Activated CD8-positive, alpha-beta memory T cell treated with anti-CD3 and anti-CD28 coated beads, Interleukin-2, amount 10 ng/mL, durations not matched to agents 7 days and 5 days (primary cell): ENCODE measurements around the gene CACNB3. TPM values are rescaled to one million over a fixed set of nuclear protein-coding genes. Genes with fewer than 3 reads are reported as not detected.
"Not testable (repeated sequence)": the region's sequence is repeated elsewhere in the genome, so short reads cannot be mapped to it uniquely, and the experiment has no call there.

Experiments
- ATAC-seq: fragments of 150-1000 bp; cut with Tn5 transposase; one replicate; pipeline ENCODE4 v1.10.0; 2021; ENCODE audit warnings: moderate library complexity
- CTCF ChIA-PET: fragments of 350-600 bp; sonication (Branson Sonifier 250); formaldehyde crosslinking; loops from one replicate; lab custom pipeline; 2021; ENCODE audit warnings: antibody characterized with exemption; lab: Charles Lee
- DNase-seq: peaks from one replicate; pipeline ENCODE4 v3.0.0-alpha.2; 2020
- H3K27ac Mint-ChIP-seq: one replicate; pipeline ENCODE4 v1.8.0; 2021; ENCODE audit warnings: mild to moderate bottlenecking, mixed read lengths
- H3K27me3 Mint-ChIP-seq: one replicate; pipeline ENCODE4 v1.8.0; 2021; ENCODE audit warnings: mixed read lengths
- H3K36me3 Mint-ChIP-seq: one replicate; pipeline ENCODE4 v1.8.0; 2021; ENCODE audit warnings: mild to moderate bottlenecking, mixed read lengths
- H3K4me1 Mint-ChIP-seq: one replicate; pipeline ENCODE4 v1.8.0; 2021; ENCODE audit warnings: mixed read lengths
- H3K4me3 Mint-ChIP-seq: one replicate; pipeline ENCODE4 v1.8.0; 2021; ENCODE audit warnings: mild to moderate bottlenecking, moderate library complexity, mixed read lengths
- H3K9me3 Mint-ChIP-seq: one replicate; pipeline ENCODE4 v1.8.0; 2022; ENCODE audit warnings: low read depth, mixed read lengths
- total RNA-seq, 2 experiments: library from RNA; stranded (reverse); gene quantifications; one replicate each; pipeline ENCODE4 v1.2.3, GENCODE V29; 2021

The CACNB3 gene
- total RNA-seq, 2 experiments from 2014 or later: 11.0 to 12.8 TPM

DNA sequence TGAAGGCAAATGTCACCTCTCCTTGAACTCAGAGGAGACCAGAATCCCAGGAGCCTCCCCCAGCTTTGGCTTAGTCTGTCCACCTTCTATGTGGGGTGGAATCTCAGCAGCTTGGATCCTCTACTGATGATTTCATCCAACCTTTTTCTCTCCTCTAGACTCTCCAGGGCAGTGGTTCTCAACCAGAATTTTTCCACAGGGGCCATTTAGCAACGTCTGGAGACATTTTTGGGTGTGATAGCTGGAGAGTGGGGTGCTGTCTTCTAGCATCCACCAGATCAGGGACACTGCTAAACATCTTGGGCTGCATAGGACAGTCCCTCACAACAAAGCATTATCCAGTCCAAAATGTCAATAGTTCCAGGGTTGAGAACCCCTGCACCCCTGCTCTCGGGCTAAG, 38.1 kb downstream of the CACNB3 start:
- H3K27ac Mint-ChIP-seq: no peak overlapping the region
- H3K9me3 Mint-ChIP-seq: no peaks in the 10 kb centered on the region
- ATAC-seq (no peak), DNase-seq (no peak)
- peaks cover 2% of the 10 kb centered on the region for H3K36me3 Mint-ChIP-seq
- H3K4me3 Mint-ChIP-seq: no peak overlapping the region
- CTCF ChIA-PET: interaction anchor here (0.9 to 12.7 kb wide), 10 partner anchors 10 to 141 kb away, joined by 3 to 211 read pairs (median 4); partner anchors contain the start of gene RND1
- H3K4me1 Mint-ChIP-seq: peaks cover 13% of the 10 kb centered on the region
- H3K27me3 Mint-ChIP-seq: no peaks in the 10 kb centered on the region

DNA sequence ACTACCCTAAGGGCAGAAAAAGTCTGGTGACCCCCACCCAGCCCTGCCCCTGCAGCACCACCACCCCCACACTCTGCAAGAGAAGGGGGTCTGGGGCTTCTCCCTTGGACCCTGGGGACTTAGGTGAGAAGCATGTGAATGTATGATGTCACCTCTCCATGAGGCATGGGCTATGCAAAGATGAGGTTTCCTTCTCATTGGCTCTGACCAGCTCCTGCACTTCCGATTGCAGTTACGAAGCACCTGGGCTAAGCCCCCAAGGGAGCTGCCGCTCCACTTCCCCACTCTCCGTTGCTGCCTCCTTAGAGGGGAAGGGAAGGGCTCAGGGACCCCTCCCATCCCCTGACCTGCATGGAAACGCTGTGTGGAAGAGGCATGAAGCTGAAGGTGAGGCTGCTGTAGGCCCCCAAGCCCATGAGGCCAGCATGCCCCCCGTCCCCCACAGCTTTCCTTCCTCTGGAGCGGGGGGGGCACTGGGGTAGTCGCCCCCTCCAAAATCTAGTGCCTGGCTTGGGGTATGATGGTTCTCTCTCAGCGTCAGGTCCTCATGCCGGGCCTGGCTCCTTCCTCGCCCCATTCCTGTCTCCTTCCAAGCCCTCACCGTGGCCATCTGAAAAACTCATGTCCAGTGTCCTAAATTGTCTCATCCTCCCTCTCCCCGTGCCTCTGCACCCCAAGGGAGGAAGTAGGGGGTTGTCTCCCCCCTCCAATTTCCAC, 39.1 kb downstream of the CACNB3 start:
- CTCF ChIA-PET: interaction anchor here (1.0 to 12.7 kb wide), 7 partner anchors 9 to 140 kb away, joined by 3 to 211 read pairs (median 10); partner anchors contain the start of gene RND1
- peaks cover 13% of the 10 kb centered on the region for H3K4me1 Mint-ChIP-seq
- H3K9me3 Mint-ChIP-seq: no peaks in the 10 kb centered on the region
- peaks cover under 1% of the 10 kb centered on the region for H3K27me3 Mint-ChIP-seq
- no peak for DNase-seq
- H3K27ac Mint-ChIP-seq: no peak overlapping the region
- peaks cover 2% of the 10 kb centered on the region for H3K36me3 Mint-ChIP-seq
- no peak overlapping the region for H3K4me3 Mint-ChIP-seq
- ATAC-seq: no peak

DNA sequence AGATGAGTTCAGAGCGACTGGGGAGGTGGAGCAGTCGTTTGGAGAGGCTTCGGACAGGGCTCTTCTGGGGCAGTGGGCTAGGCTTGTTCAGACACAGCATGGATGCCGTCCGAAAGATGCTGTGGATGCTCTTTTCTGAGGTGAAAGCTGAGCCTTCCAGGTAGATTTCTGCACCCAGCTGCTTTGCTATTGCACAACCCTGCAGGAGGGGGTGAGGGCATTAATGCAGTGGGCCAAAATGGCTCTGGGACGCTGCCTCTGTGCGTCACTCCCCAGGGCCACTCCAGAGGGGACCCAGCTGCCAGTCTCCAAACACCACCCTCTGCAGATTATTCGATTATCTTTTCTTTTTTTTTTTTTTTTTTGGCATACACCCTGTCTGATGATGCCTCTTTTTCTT, 39.7 kb downstream of the CACNB3 start:
- H3K4me1 Mint-ChIP-seq: peaks cover 9% of the 10 kb centered on the region
- DNase-seq (no peak), ATAC-seq (no peak)
- CTCF ChIA-PET: interaction anchor here (1.0 to 12.7 kb wide), 5 partner anchors 9 to 131 kb away, joined by 3 to 157 read pairs (median 10); partner anchors contain the start of gene RND1
- no peak overlapping the region for H3K27ac Mint-ChIP-seq
- no peaks in the 10 kb centered on the region for H3K9me3 Mint-ChIP-seq
- H3K4me3 Mint-ChIP-seq: no peak overlapping the region
- H3K27me3 Mint-ChIP-seq: peaks cover 5% of the 10 kb centered on the region
- peaks cover 2% of the 10 kb centered on the region for H3K36me3 Mint-ChIP-seq

DNA sequence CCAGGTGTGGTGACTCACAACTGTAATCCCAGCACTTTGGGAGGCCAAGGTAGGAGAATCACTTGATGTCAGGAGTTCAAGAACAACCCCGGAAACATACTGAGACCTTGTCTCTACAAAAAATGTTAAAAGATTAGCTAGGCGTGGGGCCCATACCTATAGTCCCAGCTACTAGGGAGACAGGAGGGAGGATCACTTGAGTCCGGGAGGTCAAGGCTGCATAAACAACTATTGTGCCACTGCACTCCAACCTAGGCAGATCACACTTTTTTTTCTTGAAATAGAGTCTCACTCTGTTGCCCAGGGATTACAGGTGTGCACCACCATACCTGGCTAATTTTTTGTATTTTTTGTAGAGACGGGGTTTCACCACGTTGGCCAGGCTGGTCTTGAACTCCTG, 41.3 kb downstream of the CACNB3 start:
- H3K36me3 Mint-ChIP-seq: peaks cover 2% of the 10 kb centered on the region
- DNase-seq (no peak), ATAC-seq (no peak)
- peaks cover 19% of the 10 kb centered on the region for H3K27me3 Mint-ChIP-seq
- CTCF ChIA-PET: interaction anchor here (1.0 to 12.7 kb wide), 6 partner anchors 31 to 140 kb away, joined by 3 to 157 read pairs (median 6); partner anchors contain the start of genes ARF3, DDN and FKBP11
- peaks cover 12% of the 10 kb centered on the region for H3K4me1 Mint-ChIP-seq
- H3K4me3 Mint-ChIP-seq: no peak overlapping the region
- no peak overlapping the region for H3K27ac Mint-ChIP-seq
- H3K9me3 Mint-ChIP-seq: no peaks in the 10 kb centered on the region

DNA sequence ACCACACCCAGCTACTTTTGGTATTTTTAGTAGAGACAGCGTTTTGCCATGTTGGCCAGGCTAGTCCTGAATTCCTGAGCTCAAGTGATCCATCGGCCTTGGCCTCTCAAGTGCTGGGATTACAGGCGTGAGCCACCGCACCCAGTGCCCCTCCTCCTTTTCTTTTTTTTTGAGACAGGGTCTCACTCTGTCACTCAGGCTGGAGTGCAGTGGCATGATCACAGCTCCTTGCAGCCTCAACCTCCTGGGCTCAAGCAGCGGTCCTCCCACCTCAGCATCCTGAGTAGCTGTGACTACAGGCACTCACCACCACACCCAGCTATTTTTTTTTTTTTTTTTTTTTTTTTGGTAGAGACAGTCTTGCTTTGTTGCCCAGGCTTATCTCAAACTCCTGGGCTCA, 41.9 kb downstream of the CACNB3 start:
- DNase-seq, H3K36me3 Mint-ChIP-seq, H3K4me3 Mint-ChIP-seq, ATAC-seq, H3K27ac Mint-ChIP-seq, H3K9me3 Mint-ChIP-seq: not testable (repeated sequence)
- CTCF ChIA-PET: interaction anchor here (0.9 to 12.7 kb wide), 7 partner anchors 31 to 139 kb away, joined by 3 to 157 read pairs (median 3); partner anchors contain the start of genes ARF3, DDN and FKBP11
- H3K4me1 Mint-ChIP-seq: peaks cover 19% of the 10 kb centered on the region
- H3K27me3 Mint-ChIP-seq: peaks cover 24% of the 10 kb centered on the region

DNA sequence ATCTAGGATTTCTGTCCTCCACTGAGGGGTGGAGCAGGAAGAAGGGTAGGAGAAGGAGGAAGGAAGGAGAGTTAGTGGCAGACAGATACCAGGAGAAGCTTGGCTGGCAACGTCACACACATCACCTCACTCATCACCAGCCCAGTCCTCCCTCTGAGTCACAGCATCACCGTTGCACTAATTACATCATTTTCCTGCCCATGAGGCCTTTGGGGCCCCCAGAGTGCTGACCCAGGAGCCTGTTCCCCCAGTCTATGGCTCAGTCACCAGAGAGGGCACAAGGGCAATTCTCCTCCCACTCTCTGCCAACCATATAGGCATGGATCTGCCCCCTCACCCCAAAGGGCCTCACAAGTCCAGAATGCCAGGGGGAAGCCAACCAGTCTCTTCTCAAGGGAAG, 42.8 kb downstream of the CACNB3 start:
- peaks cover 24% of the 10 kb centered on the region for H3K27me3 Mint-ChIP-seq
- no peak overlapping the region for H3K4me3 Mint-ChIP-seq
- CTCF ChIA-PET: interaction anchor here (1.2 to 12.7 kb wide), 4 partner anchors 8 to 96 kb away, joined by 3 to 157 read pairs (median 17); partner anchors contain the start of gene ARF3
- H3K36me3 Mint-ChIP-seq: peaks cover 2% of the 10 kb centered on the region
- no peaks in the 10 kb centered on the region for H3K9me3 Mint-ChIP-seq
- H3K27ac Mint-ChIP-seq: no peak overlapping the region
- H3K4me1 Mint-ChIP-seq: peaks cover 23% of the 10 kb centered on the region
- no peak for ATAC-seq
- DNase-seq: no peak

DNA sequence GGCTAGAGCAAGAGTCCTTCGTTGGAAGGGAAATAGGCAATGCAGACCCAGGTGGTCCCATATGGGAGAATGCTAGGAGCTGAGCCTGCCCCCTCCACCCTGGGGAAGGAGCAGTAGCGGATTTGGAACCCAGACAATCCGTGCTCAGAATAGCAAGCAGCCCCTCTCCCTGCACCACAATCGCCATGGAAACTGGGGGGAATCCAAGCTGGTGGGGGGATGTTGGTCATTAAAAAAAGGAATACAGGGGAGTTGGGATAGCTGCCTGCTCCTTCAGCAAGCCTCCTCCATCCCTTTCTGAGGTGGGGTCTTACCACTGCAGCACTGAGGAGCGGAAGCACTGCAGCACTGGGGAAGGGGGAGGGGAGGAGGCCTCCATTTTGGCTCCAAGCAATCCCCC, 44.5 kb downstream of the CACNB3 start:
- Mint-ChIP-seq H3K4me3 (no peak overlapping the region), H3K36me3 (peaks cover 2% of the 10 kb centered on the region), H3K27ac (no peak overlapping the region), H3K27me3 (peaks cover 24% of the 10 kb centered on the region), H3K9me3 (no peaks in the 10 kb centered on the region), H3K4me1 (peaks cover 26% of the 10 kb centered on the region)
- CTCF ChIA-PET: interaction anchor here (2.0 to 5.2 kb wide), 2 partner anchors 28 to 125 kb away, joined by 5 to 28 read pairs; no protein-coding TSS in a partner anchor
- DNase-seq (no peak), ATAC-seq (no peak)

DNA sequence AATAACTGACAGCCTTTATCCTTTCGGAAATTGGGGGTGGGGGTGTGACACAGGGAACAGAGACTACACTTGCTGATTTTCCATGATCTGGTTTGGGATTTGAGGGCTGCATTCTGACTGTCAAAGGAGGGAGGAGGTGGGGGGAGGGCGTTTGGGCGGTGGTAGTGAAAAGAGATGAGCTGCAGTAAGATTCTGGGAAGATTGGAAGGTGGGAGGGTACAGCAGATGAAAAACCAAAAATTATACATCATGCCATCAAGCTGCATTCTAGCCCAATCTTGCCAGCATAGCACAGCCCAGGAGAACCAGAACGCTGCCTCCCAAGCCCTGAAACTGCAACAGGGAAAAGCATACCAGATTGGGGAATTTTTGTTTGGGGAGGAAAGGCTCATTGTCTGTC, 45.0 kb downstream of the CACNB3 start:
- H3K36me3 Mint-ChIP-seq: peaks cover 2% of the 10 kb centered on the region
- DNase-seq (no peak), ATAC-seq (no peak)
- peaks cover 26% of the 10 kb centered on the region for H3K4me1 Mint-ChIP-seq
- CTCF ChIA-PET: interaction anchor here (2.0 to 7.3 kb wide), 3 partner anchors 8 to 125 kb away, joined by 5 to 86 read pairs (median 28); partner anchors contain the start of gene DDX23
- no peaks in the 10 kb centered on the region for H3K9me3 Mint-ChIP-seq
- no peak overlapping the region for H3K4me3 Mint-ChIP-seq
- peaks cover 24% of the 10 kb centered on the region for H3K27me3 Mint-ChIP-seq
- no peak overlapping the region for H3K27ac Mint-ChIP-seq

DNA sequence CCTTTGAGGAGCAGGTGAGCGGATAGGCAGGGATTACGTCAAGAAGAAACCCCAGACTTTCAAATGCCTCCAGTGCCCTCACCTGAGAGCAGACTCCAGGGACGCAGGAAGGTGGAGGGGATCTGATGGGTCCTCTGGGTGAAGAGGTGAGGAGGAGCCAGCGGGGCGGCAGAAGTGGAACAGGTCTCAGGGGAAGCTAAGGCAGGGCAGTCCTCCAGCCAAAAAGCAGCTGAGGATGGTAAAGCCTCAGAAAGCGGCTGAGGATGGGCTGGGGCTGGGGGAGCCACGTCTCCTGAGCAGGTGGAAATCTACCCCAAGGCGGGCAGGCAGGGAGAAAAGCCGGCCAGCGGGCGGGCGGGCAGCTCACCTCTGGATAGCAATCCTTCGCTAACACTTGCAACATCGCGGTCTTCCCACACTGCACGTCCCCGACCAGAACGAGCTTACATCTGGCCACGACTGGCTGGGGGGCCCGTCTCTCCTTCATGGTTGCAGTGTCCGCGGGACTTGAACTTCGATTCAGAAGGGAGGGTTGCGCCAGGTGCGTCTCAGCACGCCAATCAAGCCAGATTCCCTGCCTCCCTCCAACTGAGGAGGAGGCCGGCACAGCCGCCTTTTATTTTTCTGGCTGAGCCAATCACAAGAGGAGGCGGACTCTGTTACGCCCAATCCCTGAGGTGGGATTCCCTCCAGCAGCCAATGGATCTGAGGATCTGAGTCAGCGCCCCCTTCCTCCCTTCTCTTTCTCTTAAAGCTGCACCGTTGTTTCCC, 47.2 kb downstream of the CACNB3 start, which contains the start of gene RND1:
Gene RND1, minus strand, starts transcription at position 590 of the 771 bp plus-strand sequence. Its CDS starts 103 bp downstream, at position 487.
- peak; percentile 97 for ATAC-seq
- Mint-ChIP-seq H3K27me3 (peaks cover 24% of the 10 kb centered on the region), H3K4me3 (peak within 1 kb of the TSS; percentile 83), H3K36me3 (peaks cover 2% of the 10 kb centered on the region), H3K27ac (peak within 1 kb of the TSS; percentile 79), H3K9me3 (no peaks in the 10 kb centered on the region), H3K4me1 (peaks cover 26% of the 10 kb centered on the region)
- DNase-seq: peak; percentile 90
- CTCF ChIA-PET: interaction anchor here (0.9 to 7.3 kb wide), 19 partner anchors 10 to 757 kb away, joined by 3 to 86 read pairs (median 4); partner anchors contain the start of genes ARF3, DDX23, FKBP11 and PRPF40B

DNA sequence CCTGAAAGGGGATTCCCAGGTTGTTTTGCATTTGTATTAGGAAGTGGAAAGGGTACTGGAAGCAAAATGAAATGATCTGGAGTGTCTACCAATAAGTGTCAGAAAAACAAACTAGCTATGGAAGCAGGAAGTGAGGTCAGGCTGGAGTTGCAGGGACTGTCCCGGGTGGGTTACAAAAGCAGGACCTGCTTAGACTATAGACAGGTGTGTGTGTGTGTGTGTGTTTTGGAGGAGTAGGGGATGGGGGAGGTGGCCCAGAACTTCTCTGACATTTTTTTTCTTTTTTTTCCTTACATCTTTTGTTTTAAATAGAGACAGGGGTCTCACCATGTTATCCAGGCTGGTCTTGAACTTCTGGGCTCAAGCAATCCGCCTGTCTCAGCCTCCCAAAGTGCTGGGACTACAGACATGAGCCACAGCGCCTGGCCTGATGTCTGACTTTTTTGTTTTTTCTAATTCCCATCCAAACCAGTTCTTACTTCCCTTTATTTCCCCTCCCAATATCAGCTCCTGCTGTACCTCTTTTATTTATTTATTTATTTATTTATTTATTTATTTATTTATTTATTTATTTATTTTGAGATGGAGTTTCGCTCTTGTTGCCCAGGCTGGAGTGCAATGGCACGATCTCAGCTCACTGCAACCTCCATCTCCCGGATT, 47.9 kb downstream of the CACNB3 start:
- H3K9me3 Mint-ChIP-seq: no peaks in the 10 kb centered on the region
- peak overlapping the region; percentile 83 for H3K4me3 Mint-ChIP-seq

DNA sequence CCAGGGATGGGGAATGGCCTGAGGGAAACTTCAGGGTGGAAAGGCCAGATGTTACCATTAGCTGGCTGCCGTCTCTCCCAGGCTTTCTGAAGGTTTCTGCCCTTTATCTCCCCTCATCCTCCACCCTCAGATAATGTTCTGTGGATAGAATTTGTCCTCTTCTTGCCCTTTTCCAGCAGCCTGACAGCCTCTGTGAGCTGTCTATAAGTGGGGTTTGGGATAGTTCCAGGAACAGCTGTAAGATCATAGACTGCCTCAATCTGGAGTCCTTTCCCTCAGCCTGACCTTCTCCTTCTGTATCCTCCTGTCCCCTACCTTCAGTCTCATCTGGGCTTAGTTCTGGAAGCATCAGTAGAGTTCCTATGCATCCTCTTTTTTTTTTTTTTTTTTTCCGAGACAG, 50.2 kb downstream of the CACNB3 start:
- Mint-ChIP-seq H3K9me3 (no peaks in the 10 kb centered on the region), H3K27ac (no peak overlapping the region), H3K4me3 (no peak overlapping the region), H3K36me3 (no peaks in the 10 kb centered on the region), H3K27me3 (peaks cover 21% of the 10 kb centered on the region), H3K4me1 (peaks cover 22% of the 10 kb centered on the region)
- CTCF ChIA-PET: interaction anchor here (0.6 to 7.3 kb wide), 7 partner anchors 13 to 249 kb away, joined by 3 to 86 read pairs (median 3); partner anchors contain the start of gene DDX23
- ATAC-seq (no peak), DNase-seq (no peak)

More for the DNA sequence above, 47.9 kb downstream of the CACNB3 start:
- ATAC-seq (peak; percentile 52), DNase-seq (no peak)
- peak overlapping the region; percentile 79 for H3K27ac Mint-ChIP-seq
- H3K4me1 Mint-ChIP-seq: peaks cover 22% of the 10 kb centered on the region
- H3K36me3 Mint-ChIP-seq: no peaks in the 10 kb centered on the region
- CTCF ChIA-PET: interaction anchor here (0.7 to 7.3 kb wide), 20 partner anchors 11 to 821 kb away, joined by 3 to 86 read pairs (median 4); partner anchors contain the start of genes DDX23, FKBP11, PRPF40B and WNT1
- peaks cover 24% of the 10 kb centered on the region for H3K27me3 Mint-ChIP-seq

DNA sequence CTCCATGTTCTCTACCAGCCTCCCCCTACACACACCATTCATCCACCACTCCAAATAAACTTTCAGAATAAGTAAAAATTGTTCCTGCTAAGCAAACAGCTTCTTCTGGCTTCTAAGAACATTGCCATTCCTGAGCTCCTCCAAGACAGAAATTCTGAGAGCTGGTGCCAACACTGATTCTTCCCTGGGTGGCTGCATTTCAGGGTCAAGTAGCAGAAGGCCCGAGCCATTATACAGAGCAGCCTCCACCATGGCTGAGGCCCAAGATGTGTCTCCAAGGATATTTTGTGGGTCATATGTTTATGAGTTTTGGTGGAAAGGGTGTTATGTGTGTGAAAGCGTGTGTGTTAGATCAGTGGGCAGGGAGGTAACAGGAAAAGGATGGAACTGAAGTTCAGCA, 50.9 kb downstream of the CACNB3 start:
- Mint-ChIP-seq H3K27me3 (peaks cover 15% of the 10 kb centered on the region), H3K27ac (no peak overlapping the region), H3K4me1 (peaks cover 17% of the 10 kb centered on the region), H3K9me3 (no peaks in the 10 kb centered on the region), H3K36me3 (no peaks in the 10 kb centered on the region), H3K4me3 (no peak overlapping the region)
- ATAC-seq (no peak), DNase-seq (no peak)
- CTCF ChIA-PET: interaction anchor here (0.7 to 7.3 kb wide), 5 partner anchors 14 to 114 kb away, joined by 3 to 86 read pairs (median 3); partner anchors contain the start of gene DDX23
